NCI-H2171 (cell line): ENCODE data around the gene TPM1.
"Not testable (repeated sequence)": the region's sequence is repeated elsewhere in the genome, so short reads cannot be mapped to it uniquely, and the experiment has no call there.

Experiments used
- DNase-seq: peaks from one replicate; lab custom pipeline; 2025; lab: John Stamatoyannopoulos, UW

Gene TPM1

GRCh38 chr15:63041974-63042876 lies at the start of gene TPM1:
Gene TPM1 (plus strand): TSS chr15:63042747. CDS start chr15:63042830, 83 bp downstream.
- DNase-seq: peak; percentile 54

- DNase-seq: no peak
Measured at GRCh38 chr15:62993066-62993465, 49.5 kb upstream of the TPM1 start.

GRCh38 chr15:62993632-62994031 lies 48.9 kb upstream of the TPM1 start:
- DNase-seq: not testable (repeated sequence)

GRCh38 chr15:62994439-62994838 lies 48.1 kb upstream of the TPM1 start:
- DNase-seq: no peak

GRCh38 chr15:62994975-62995681 lies 47.4 kb upstream of the TPM1 start:
- DNase-seq: no peak

GRCh38 chr15:62997441-62997840 lies 45.1 kb upstream of the TPM1 start:
- DNase-seq: no peak

- DNase-seq: no peak
Measured at GRCh38 chr15:62998262-62998890, 44.2 kb upstream of the TPM1 start.

- DNase-seq: no peak
Measured at GRCh38 chr15:62999178-62999577, 43.4 kb upstream of the TPM1 start.

- DNase-seq: no peak
Measured at GRCh38 chr15:62999923-63000561, 42.5 kb upstream of the TPM1 start.

GRCh38 chr15:63000706-63001105 lies 41.8 kb upstream of the TPM1 start:
- DNase-seq: no peak

GRCh38 chr15:63004211-63004610 lies 38.3 kb upstream of the TPM1 start:
- DNase-seq: no peak

GRCh38 chr15:63006032-63006878 lies 36.3 kb upstream of the TPM1 start:
- DNase-seq: no peak

GRCh38 chr15:63008333-63009049 lies 34.1 kb upstream of the TPM1 start:
- no peak for DNase-seq

GRCh38 chr15:63010386-63010785 lies 32.2 kb upstream of the TPM1 start:
- no peak for DNase-seq

- DNase-seq: no peak
Measured at GRCh38 chr15:63010920-63011693, 31.4 kb upstream of the TPM1 start.

GRCh38 chr15:63012444-63012843 lies 30.1 kb upstream of the TPM1 start:
- no peak for DNase-seq

GRCh38 chr15:63013052-63013808 lies 29.3 kb upstream of the TPM1 start:
- DNase-seq: no peak

GRCh38 chr15:63014578-63014977 lies 28.0 kb upstream of the TPM1 start:
- DNase-seq: no peak

GRCh38 chr15:63015618-63016017 lies 26.9 kb upstream of the TPM1 start:
- DNase-seq: no peak
